Measurements from ENCODE around the gene SRPK3. TPM values are rescaled to one million over a fixed set of nuclear protein-coding genes. Genes with fewer than 3 reads are reported as not detected.

The SRPK3 gene
- total RNA-seq, 1 donor from 2014 or later = 43.6 TPM

DNA sequence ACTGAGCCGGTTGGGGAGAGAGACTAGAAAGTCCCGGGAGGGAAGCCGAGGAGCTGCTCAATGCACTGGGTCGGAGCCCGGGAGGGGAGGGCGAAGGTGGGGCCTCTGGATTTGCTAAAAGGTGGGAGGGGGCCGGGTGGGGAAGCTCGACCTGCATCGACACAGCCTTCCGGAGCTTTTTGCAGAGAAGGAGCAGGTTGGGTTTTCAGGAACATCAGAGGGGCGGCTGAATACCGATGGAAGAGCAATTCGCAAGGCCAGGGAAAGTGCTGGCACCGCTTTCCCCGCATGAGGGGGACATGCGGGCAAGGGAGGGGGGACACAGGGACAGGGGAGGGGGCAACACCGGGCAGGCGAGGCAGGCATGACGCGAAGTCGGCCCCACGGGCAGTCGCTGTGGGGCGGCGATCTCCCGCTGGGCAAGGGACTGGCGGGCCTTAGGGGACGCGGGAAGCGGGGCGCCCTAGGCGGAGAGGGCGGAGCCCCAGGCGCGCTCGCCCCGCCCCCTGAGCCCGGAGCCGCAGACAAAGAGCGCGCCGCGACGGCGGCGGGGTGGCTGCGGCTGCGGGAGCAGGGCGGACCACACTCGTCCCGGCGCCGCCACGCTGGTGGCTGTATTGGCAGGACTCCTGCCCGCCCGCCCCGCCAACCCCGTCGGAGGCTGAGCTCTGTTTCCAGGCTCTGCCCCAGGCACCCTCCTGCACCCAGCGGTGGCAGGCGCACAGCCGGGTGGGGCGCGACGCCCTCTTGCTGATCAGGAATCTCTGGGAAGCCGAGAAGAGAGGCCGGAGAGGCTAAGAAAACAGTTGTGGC is 37.9 kb downstream of the SRPK3 start:
- ATAC-seq (peak; percentile 92), DNase-seq (peak; percentile 74)
- intact Hi-C loops (cut with micrococcal nuclease) = no loop called here

DNA sequence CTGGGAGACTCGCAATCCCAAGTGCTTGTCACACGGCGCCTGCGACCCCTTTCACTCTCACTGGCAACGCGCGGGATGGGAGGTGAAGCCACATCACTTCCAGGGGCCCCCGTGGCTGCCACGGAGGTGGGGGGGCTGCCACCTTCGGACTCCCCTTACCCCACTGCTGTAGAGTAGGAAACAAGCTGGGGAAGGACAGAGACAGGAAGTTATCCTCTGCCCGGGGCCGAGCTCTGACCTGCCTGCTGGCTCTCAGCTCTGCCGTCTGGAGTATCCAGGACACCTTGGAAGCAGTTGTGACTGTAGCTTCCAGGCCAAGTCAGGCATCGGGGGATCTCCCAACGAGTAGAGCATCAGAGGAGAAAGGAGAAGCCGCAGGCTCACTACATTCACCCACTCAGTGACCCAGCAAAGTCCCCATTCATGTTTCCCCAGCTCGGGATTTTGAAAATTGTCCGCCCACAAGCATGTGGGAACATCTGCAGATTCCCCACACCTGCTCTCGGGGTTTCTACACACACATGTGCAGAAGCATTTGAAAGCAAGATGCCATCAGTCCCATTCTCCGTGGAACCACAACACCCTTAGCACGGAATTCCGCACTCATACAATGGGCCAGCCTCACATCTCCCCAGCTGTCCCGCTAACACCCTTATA is 38.7 kb downstream of the SRPK3 start:
- DNase-seq = no peak
- intact Hi-C loops (cut with micrococcal nuclease) = no loop called here
- no peak for ATAC-seq

DNA sequence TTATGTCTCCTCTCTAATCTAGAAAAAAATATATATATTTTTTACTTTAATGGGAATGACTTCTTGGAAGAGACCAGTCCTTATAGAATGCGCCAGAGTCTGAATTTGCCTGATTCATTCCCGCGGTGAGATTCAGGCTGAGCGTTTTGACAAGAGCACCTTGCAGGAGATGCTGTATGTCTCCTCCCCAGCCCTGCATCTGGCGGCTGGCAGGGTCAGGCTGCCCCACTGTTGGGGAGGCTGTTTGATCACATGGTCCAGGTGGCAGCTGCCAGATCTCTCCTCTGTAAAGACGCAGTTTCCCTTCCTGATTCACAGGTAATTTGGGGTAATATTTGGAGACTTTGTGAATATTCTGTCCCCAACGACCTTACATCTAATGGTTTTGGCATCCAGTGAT is 39.8 kb downstream of the SRPK3 start:
- DNase-seq = no peak
- ATAC-seq = no peak
- intact Hi-C loops (cut with micrococcal nuclease) = no loop called here

DNA sequence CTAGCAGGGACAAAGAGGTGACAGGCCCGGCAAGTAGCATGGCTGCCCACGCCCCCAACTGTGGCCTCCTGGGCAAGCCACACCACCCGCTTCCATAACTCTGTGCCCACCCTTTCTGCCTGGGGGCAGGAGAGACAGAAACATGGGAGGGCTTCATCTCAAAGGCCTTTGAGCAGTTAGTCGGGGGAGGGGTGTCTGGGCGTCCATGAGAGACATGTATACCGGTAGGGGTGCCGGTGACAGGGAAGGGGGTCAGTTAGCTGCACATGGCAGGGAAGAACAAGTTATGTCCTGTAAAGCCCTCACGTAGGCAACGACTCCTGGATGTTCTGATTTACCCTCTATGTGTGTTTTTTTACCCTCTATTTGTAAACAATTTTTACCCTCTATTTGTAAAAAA is 40.2 kb downstream of the SRPK3 start:
- intact Hi-C loops (cut with micrococcal nuclease) = no loop called here
- ATAC-seq = no peak
- no peak for DNase-seq

DNA sequence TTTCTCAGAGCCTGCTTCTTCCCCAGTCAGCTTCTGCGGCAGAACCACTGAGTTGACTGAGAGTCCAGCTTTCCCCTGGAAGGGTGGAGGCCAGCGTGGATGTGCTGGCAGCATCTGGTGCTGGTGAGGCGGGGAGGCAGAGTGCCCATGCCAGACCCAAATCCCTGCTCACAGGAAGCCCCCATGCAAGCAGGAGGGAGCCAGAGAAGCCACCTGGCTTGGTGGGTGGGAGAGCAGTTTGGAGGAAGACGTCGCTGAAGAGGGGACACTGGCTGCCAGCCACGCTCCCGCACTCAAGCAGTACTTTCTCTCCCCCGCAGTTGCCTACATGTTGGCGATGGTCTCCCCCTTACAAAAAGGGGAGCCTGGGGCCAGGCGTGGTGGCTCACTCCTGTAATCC is 43.5 kb downstream of the SRPK3 start:
- DNase-seq (no peak), ATAC-seq (no peak)
- intact Hi-C loops (cut with micrococcal nuclease) = no loop called here

DNA sequence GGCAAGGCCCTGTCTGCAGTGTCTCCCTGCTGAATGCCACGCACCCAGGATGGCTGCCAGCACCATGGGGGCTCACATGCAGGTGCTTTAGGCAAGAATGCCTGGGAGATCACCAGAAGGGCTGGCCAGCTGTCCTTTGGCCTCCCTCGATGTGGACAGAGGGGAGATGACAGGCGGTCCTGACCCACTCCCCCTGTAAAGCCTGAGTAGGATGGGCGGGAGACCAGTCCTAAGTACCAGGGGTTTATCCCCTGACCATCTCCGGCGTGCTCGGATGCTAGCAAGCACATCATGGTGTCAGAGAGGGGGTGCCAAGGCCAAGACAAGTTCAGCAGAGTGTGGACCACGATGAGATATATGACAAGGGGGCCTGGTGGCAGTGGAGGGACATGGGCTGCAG is 44.2 kb downstream of the SRPK3 start:
- intact Hi-C loops (cut with micrococcal nuclease) = no loop called here
- ATAC-seq (no peak), DNase-seq (no peak)

DNA sequence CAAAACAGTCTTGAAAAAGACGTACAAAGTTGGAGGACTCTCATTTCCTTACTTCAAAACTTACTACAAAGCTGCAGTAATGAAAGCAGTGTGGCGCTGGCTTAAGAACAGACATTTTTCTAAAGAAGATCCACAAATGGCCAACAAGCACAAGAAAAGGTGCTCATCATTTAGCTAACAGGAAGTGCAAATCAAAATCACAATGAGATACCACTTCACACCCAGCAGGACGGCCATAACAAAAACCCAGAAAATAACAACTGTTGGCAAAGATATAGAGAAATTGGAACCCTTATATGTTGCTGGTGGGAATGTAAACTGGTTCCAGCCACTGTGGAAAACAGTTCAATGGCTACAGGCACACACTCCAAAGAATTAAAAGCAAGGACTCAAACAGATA is 46.2 kb downstream of the SRPK3 start:
- intact Hi-C loops (cut with micrococcal nuclease) = no loop called here
- no peak for DNase-seq

DNA sequence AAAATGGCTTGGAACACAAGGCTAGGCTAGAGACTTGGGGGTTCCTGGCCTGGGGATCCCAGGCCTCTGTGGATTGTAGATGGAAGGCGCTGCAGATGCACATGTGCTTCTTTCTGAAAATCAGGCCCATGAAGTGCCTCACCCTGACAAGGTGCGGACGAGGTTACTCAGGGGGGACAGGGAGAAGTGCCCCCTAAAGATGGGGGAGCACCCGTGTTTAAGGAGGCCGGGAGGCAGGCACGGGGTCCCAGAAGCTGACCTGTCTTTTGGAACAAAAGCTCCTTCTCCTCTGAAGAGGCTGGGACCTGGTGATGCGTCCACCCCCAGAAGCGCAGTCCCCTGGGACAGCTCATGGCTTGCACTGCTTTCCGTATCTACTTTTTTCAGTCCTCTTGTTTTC is 47.1 kb downstream of the SRPK3 start:
- intact Hi-C loops (cut with micrococcal nuclease) = no loop called here
- DNase-seq (no peak), ATAC-seq (no peak)

More for the DNA sequence above, 46.2 kb downstream of the SRPK3 start:
- ATAC-seq = no peak

DNA sequence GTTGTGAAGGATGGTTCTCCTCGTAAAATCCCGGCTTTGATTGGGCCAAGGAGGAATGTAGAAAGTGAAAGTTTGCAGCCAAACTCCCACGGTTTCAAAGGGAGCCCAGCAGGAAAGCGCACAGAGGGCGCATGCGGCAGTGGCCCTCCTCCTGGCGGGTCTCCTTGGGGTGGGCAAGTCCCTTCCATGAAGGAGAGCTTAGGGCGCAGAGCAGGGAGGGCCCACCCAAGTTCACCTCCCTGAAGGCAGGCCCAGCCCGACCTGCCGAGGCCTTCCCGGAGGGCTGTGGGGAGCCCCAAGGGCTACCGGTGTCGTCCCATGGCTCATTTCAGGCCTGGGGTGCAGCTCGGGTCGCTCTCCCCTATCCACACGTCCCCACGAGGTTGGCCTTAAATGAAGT is 47.5 kb downstream of the SRPK3 start:
- DNase-seq (no peak), ATAC-seq (no peak)
- intact Hi-C loops (cut with micrococcal nuclease) = no loop called here

DNA sequence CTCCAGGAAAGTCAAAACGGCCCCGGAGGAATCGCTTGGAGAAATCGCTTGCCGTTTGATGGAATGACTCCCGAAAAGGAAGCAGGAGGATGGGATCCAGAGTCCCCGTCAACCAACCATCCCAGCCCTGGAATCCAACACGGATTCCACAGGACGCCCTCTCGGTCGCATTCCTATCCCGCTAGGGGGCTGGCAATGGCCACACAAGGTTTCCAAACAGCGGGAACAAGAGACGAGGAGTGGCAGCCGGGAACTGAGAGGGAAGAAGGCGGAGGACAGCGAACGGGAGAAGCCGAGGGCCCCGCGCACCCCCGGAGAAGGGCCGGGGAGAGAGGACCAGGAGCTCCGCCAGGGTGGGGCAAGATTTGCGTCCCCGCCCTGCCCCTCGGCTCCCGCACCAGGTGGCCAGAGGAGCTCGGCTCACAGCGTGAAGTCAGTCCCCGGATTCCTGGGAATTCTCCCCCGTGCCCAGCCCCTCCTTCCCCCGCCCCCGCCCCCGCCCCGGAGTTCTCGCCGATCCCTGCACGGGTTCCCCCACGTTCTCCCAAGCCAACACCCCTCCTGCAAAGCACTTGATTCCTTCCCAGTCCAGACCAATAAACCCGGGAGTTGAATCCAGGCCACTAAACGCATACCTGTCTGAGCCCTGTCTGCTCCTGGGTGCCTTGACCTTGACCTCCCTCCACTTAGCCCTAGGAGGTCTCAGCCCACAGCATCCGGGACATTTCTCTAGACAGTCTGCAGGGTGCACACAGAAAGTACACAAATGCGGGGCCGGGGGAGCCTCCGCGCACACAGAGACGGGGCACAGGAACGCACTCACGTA is 48.1 kb downstream of the SRPK3 start:
- ATAC-seq (peak; percentile 40), DNase-seq (no peak)
- intact Hi-C loops (cut with micrococcal nuclease) = no loop called here

DNA sequence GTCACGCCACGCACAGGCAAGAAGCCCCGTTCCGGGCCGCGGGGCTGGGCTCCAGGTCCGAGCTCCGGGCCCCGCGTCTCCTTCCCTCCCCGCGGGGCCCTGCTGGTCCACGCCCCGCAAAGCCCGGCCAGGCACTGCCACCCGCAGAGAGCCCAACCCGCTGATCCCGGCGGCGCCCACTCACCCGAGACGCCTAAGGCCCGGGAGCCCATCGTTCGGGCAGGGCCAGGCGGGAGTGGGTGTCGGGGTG is 48.6 kb downstream of the SRPK3 start:
- intact Hi-C loops (cut with micrococcal nuclease) = no loop called here
- ATAC-seq = peak; percentile 20
- DNase-seq = no peak

DNA sequence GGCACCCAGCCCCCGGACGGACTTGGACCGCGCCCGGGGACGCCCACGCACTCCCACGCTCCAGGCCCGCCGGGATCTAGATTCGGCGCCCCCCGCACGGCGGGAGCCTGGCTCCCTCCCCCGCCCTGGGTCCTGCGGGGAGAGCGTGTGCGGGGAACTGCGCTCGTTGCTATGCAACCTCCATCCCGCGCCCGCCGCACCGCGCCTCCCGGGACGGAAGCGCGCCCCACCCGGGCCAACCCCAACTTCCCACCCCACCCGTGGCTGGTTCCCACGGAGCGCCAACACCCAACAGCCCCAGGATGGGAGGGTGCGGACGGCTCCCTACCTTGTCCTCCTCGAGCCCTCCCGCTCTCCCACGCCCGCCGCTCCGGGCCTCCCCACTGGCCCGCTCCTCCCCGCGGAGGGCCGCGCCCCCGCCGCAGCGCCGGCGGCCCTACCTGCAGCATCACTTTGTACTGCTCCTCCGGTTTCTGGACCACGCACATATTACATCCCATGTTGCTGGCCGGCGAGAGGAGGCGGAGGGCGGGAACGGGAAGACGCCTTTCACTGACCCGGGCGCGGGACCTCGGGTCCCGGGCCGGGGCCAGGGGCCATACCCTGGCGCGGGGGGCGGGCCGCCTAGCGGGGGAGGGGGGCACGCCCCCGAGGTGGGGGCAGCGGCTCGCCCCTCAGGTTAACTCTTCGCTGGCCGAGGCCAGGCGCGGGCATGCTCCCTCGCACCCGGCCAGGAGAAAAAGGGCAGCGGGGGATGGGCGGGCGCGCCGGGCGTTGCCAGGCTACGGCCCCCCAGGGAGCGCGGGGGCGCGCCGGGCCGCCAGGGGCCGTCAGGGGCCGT is 49.2 kb downstream of the SRPK3 start, which contains the start of gene PDZD4:
TSS of gene PDZD4 (minus strand) at position 746 of the 841 bp plus-strand sequence. CDS start at position 500, 246 bp downstream.
- ATAC-seq (peak; percentile 21), DNase-seq (no peak)
- intact Hi-C loops (cut with micrococcal nuclease) = no loop called here

DNA sequence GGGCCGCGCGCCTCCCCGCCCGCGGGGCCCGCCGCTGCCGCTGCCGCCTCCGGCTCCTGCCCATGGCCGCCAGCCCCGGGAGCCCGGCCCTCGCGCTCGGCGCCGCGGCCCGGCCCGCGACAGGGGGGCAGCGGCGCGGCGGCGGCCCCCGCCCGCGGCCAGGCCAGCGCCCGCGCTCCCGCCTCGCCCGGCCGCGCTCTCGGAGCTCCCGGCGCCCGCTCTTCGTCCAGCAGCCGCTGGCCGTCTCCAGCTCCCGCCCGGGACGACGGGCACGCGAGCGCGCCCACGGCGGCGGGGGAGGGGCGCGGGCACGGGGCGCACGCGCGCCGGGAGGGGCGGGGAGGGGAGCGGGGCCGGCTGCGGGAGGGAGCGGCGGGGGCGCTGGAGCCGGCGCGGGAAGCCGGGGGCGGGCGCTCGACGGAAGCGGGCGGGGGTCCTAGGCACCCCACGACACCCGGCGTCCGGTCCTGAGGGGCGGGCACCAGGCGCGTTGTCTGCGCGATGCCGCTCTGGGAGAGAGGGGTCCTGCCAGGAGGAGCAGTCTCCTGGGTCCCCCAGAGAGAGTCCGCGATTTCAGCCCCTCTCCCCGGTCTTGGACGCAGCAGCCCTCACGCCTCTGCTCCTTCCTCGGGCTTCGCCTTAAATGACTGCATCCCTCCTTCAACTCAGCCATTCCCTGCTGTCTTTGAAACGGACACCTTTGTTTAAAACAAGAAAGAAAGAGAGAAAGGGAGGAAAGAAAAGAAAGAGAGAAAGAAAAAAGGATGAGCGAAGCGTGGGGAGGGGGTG is 50.0 kb downstream of the SRPK3 start:
- DNase-seq (no peak), ATAC-seq (no peak)
- intact Hi-C loops (cut with micrococcal nuclease) = no loop called here

DNA sequence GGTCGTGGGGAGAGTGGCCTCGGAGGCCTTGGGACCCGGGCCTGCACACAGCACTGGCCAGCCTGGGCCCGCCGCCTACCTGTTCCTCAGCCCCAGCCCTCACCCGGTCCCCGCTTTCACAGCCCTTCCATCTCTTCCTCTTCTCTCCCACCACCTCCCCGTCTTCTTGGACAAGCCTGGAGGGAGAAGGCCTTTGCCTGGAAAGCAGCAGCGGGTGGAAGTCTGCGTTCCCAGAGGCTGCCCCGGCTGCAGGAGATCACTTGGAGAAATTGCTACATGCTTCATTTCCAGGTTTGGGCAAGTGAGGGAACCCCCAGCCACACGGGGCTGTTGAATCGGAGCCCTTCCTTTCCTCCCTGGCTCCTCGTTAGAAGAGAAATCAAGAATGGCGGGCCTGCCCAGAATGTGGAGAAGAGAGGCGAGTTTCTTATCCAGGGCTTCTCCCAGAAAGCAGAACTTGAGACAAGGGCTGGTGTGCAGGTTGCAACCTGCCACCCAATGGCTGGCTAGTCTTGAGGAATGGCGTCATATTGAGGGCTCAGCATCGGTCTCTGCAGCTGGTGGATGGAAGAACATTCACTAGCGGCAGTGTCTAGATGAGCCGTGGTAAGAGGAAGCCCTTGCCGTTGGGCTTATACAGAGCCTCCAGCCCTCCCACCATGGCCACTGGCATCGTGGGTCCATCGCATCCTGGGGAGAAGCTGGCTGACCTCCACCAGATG is 50.7 kb downstream of the SRPK3 start:
- ATAC-seq (no peak), DNase-seq (no peak)
- intact Hi-C loops (cut with micrococcal nuclease) = no loop called here

DNA sequence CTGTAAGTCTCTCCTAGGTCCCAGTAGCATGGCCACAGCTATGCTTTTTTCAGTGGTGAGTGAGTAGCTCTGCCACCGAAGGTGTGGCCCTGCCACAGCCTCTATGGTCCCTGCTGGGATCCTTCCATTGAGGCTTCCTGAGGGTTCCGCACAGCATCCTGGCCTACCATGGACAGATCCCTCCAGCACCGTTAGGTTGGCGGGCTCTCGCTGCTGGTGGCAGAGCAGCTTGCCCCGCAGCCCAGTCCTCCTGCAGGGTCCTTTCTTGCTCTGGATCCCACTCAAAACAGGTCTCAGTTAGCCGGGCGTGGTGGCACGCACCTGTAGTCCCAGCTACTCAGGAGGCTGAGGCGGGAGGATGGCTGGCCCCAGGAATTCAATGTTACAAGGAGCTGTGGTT is 51.9 kb downstream of the SRPK3 start:
- ATAC-seq = no peak
- intact Hi-C loops (cut with micrococcal nuclease) = no loop called here
- DNase-seq = no peak

Data from left ventricle myocardium superior (tissue), 1 donor.